ENCODE measurements around the gene SOX1. TPM values are rescaled to one million over a fixed set of nuclear protein-coding genes. Genes with fewer than 3 reads are reported as not detected.

SOX1 gene
- polyA plus RNA-seq, 1 of the 3 experiments (the other 2 are of a cell fraction): not detected

DNA sequence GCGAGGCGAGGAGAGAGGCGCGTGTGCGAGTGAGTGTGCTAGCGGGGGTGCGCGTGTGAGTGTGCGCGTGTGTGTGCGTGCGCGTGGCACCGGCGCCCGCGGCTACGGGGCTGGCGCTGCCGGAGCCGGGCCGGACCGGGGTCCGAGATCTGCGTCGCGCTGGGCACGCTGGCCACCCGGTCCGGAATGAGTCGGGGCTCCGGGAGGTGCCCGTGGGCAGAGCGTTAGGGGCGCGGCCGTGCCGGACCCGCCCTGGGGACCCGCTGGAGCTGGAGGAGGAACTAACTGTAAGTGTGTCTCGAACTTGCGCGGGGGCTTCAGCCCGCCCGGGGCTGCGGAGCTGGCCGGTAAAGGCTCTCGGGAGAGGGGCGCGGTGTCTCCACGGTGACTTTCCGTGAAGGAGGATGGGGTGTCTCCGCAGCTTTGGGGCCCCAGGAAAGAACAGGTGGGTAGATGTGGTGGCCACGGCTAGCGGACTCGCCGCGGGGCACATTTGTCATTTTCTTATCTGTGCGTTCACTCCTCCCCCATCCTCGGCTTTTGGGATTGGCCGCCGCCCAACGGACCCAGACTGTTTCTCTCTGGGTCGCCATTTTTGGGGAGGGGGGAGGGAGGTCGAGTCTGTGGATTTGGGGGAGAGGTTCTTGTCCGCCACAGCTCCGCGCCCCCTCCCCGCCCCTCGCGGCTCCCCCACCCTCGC is 10.1 kb upstream of the SOX1 start:
- WGBS (ENCODE audit: low lambda C conversion rate): 21% methylated on average over 36 of the region's 72 CpGs
- no peaks in the 10 kb centered on the region for H3F3A ChIP-seq (replicated peaks; ENCODE audit: insufficient read depth)
- H3K4me2 ChIP-seq: no peak overlapping the region
- no peaks in the 10 kb centered on the region for H3K79me2 ChIP-seq (ENCODE audit: insufficient read depth)
- H3K9me2 ChIP-seq: no peaks in the 10 kb centered on the region
- POLR2A ChIA-PET: no interaction called here
- H4K20me1 ChIP-seq (ENCODE audit: insufficient read depth): no peaks in the 10 kb centered on the region
- peaks cover 97% of the 10 kb centered on the region for H3K27me3 ChIP-seq (ENCODE audit: insufficient read depth)
- no peaks in the 10 kb centered on the region for H3K9me3 ChIP-seq
- no peak overlapping the region for H3K4me3 ChIP-seq (ENCODE audit: low read depth in 2 of 2, low read length in 1 of 2)
- TF ChIP-seq NFIC (IDR thresholded peaks at IDR 0.05; ENCODE audit: borderline replicate concordance) (no peak), SMC3 (IDR thresholded peaks at IDR 0.05; ENCODE audit: low read depth, low read length) (no peak), RFX5 (IDR thresholded peaks at IDR 0.05; ENCODE audit: low read length) (no peak), REST (IDR thresholded peaks at IDR 0.05; ENCODE audit: low read depth, low read length) (no peak), IRF3 (IDR thresholded peaks at IDR 0.05; ENCODE audit: low read depth, low read length) (no peak), GABPA (IDR thresholded peaks at IDR 0.05; ENCODE audit: low read depth) (no peak), FOXM1 (IDR thresholded peaks at IDR 0.05; ENCODE audit: low read depth) (no peak), ELF1 (IDR thresholded peaks at IDR 0.05) (no peak), YY1 (IDR thresholded peaks at IDR 0.05; ENCODE audit: low read depth) (no peak), MEF2A (IDR thresholded peaks at IDR 0.05; ENCODE audit: borderline replicate concordance, low read depth) (no peak)
- no peak overlapping the region for H2AFZ ChIP-seq (ENCODE audit: low read depth)
- no peaks in the 10 kb centered on the region for H3K4me1 ChIP-seq (ENCODE audit: control insufficient read depth in 1 of 2, insufficient read depth in 2 of 2, low read depth in 1 of 2, low read length in 1 of 2)
- DNase-seq: peak; percentile 40
- no peak overlapping the region for H3K27ac ChIP-seq (ENCODE audit: low read depth in 2 of 2, low read length in 1 of 2)
- CTCF ChIA-PET: interaction anchor here (0.6 kb wide), 1 partner anchor 397 kb away, joined by 3 read pairs; no protein-coding TSS in a partner anchor
- H3K36me3 ChIP-seq (replicated peaks in 1 of 2; ENCODE audit: control insufficient read depth in 1 of 2, insufficient read depth in 2 of 2, low read length in 1 of 2): no peaks in the 10 kb centered on the region
- H3K9ac ChIP-seq: no peak overlapping the region

DNA sequence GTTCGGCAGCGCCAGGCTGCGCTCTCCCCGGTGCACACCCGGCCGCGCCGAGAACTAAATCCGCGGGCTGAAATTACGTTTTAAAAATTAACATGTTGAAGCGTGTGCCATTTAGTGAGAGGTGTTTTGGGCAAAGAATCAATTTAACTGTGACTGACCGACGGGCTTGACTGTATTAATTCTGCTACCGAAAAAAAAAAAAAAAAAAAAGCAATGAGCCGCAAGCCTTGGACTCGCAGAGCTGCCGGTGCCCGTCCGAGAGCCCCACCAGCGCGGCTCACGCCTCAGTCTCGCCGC is 9.6 kb upstream of the SOX1 start:
- CTCF ChIA-PET: interaction anchor here (0.6 kb wide), 1 partner anchor 396 kb away, joined by 3 read pairs; no protein-coding TSS in a partner anchor
- no peaks in the 10 kb centered on the region for H4K20me1 ChIP-seq (ENCODE audit: insufficient read depth)
- WGBS (ENCODE audit: low lambda C conversion rate): 19% methylated on average over 23 of the region's 25 CpGs
- peaks cover 97% of the 10 kb centered on the region for H3K27me3 ChIP-seq (ENCODE audit: insufficient read depth)
- no peaks in the 10 kb centered on the region for H3K4me1 ChIP-seq (ENCODE audit: control insufficient read depth in 1 of 2, insufficient read depth in 2 of 2, low read depth in 1 of 2, low read length in 1 of 2)
- POLR2A ChIA-PET: no interaction called here
- no peak overlapping the region for H3K4me2 ChIP-seq
- no peak overlapping the region for H3K4me3 ChIP-seq (ENCODE audit: low read depth in 2 of 2, low read length in 1 of 2)
- no peak overlapping the region for H3K27ac ChIP-seq (ENCODE audit: low read depth in 2 of 2, low read length in 1 of 2)
- no peaks in the 10 kb centered on the region for H3K79me2 ChIP-seq (ENCODE audit: insufficient read depth)
- no peak for DNase-seq
- no peaks in the 10 kb centered on the region for H3K36me3 ChIP-seq (replicated peaks in 1 of 2; ENCODE audit: control insufficient read depth in 1 of 2, insufficient read depth in 2 of 2, low read length in 1 of 2)
- H3K9me2 ChIP-seq: no peaks in the 10 kb centered on the region
- no peaks in the 10 kb centered on the region for H3K9me3 ChIP-seq
- H2AFZ ChIP-seq (ENCODE audit: low read depth): no peak overlapping the region
- H3K9ac ChIP-seq: no peak overlapping the region
- H3F3A ChIP-seq (replicated peaks; ENCODE audit: insufficient read depth): no peaks in the 10 kb centered on the region
- TF ChIP-seq FOXJ3 (CRISPR knock-in tag; IDR thresholded peaks at IDR 0.05) (no peak), EP300 (IDR thresholded peaks at IDR 0.05; ENCODE audit: borderline replicate concordance in 1 of 2, low read depth in 1 of 2, low read length in 1 of 2) (no peak), REST (IDR thresholded peaks at IDR 0.05; ENCODE audit: low read depth, low read length) (no peak), USF1 (IDR thresholded peaks at IDR 0.05; ENCODE audit: borderline replicate concordance, low read depth) (no peak), EZH2phosphoT487 (IDR thresholded peaks at IDR 0.05; ENCODE audit: borderline replicate concordance, low read depth) (no peak), JUND (IDR thresholded peaks at IDR 0.05) (no peak), FOXM1 (IDR thresholded peaks at IDR 0.05; ENCODE audit: low read depth) (no peak), CTCF (IDR thresholded peaks at IDR 0.05) (no peak)
